Measurements from ENCODE around the gene LIMCH1.

Gene LIMCH1

DNA sequence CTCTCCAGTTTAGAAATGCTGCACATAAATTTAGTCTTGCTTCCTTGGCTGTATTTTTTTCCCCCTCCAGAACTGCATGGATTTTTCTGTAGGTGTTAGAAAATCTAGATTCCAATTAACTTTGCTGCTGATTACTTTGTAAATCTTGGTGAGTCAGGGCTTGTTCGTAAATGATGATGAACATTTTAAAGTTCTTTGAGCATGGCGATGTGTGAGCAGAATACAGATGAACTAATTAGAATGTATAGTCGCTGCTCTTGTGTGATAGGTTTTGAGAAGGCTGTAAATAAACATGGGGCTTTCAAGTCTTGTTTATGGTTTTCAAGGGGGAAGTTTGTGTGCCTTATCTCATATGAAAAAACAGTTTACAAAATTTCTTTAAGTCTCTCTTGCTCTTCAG lies 23.3 kb downstream of the LIMCH1 start:
- DNase-seq (ENCODE audit: low read depth, low spot score), result no peak

DNA sequence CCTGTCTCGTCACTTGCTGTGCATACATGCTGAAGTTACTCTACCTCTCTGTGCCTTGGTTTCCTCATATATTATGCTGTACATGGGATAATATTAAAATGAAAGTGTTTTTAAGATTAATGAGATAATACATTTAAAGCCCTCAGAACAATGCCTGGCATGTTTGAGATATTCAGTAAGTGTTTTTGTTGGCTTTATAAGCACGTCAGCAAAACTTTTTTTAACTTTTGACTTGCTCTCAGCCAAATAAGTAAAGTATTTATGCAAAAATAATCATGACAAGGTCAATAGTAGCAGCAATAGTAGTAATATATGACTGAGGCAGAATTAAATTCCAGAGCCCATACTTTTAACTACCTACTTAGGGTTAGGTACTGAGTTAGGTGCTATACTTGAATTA lies 29.2 kb downstream of the LIMCH1 start:
- DNase-seq (ENCODE audit: low read depth, low spot score), result no peak

DNA sequence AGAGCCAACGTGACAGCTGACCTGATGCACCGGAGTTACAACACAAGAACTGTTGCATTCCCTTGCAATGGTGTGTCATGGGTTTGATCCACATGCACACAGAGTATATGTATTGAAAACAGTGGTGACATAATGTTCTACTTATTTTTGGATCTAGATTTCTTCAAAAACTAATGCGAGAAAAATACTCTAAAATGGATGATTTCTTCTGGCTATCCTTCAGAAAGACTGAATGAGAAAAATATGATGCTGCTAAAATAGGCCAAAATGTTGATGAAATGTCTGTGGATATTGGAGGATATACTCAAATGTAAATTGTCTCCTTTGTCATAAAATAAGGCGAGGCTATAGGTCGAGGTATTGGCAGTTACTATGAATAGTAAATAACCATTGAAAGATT lies 30.4 kb downstream of the LIMCH1 start:
- no peak for DNase-seq (ENCODE audit: low read depth, low spot score)

DNA sequence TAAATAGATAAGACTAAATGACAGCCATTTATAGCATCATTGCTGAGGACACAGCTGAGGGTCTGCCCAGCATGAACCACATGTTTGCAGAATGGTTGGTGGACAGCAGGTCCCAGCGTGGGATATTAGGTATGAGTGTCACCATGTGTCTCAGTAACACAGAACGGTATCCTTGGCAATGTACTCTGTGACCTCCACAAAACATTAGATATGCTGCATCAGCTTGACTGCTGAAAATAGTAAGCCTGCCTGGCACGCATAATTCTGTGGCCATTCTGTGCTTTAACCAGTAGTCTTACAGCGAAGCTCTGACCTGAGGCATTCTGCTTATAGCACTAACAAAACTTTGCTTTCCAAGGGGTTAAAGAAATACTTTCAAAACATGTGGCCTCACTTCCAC lies 32.0 kb downstream of the LIMCH1 start:
- DNase-seq (ENCODE audit: low read depth, low spot score), result no peak

DNA sequence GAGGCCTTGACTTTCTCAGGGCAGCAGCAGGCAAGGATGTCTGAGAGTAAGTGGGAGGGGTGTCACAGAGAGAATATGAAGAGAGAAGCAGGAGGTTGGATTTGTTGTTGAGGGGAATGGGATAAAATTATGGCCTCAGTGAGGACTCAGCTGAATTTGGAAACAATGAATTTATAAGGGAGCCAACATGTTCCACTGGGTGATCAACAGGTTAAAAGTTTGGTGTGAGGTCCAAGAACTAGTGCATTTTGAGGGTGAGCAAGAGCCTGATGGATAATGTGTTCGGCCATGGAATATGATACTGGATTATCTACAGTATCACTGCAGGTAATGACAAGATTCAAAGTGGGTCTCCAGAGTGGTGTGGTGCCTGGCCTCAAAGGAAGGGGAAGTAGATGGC lies 33.5 kb downstream of the LIMCH1 start:
- no peak for DNase-seq (ENCODE audit: low read depth, low spot score)

DNA sequence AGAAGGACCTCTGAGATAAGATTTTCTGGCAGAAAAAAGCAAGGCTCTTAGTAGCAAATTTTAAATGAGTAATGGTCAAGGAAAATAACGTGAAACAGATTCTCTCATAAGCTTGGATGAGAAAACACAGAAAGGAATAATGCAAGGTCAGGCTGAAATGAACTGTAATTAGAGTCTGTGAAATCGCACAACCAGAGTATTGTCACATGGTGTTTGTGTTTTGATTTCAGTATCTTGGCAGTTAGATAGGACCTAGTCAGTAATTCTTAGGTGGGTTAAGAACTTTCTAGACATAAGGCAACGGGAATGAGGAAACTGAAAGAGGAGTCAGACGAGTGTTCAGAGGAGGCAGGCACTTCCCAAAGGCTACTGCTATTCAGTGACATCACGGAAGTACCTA lies 34.6 kb downstream of the LIMCH1 start:
- no peak for DNase-seq (ENCODE audit: low read depth, low spot score)

DNA sequence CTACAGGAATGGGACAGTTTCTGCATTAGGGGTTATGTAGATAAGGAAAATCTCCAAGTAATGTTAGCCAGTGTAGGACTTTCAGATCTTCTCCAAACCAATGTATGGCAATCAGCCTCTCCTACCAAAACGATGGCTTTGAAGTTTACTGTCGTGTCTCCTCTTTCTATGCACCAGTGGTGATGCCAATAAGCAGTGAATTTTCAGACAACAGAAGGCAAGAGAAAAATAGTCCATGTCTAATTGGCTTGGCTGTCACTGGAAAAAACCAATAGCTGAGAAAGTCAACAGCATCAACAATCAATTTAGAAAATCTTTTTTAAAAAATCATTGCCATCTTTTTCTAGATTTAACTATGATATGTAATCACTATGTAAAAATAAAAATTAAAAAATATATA lies 35.0 kb downstream of the LIMCH1 start:
- DNase-seq (ENCODE audit: low read depth, low spot score), result no peak

DNA sequence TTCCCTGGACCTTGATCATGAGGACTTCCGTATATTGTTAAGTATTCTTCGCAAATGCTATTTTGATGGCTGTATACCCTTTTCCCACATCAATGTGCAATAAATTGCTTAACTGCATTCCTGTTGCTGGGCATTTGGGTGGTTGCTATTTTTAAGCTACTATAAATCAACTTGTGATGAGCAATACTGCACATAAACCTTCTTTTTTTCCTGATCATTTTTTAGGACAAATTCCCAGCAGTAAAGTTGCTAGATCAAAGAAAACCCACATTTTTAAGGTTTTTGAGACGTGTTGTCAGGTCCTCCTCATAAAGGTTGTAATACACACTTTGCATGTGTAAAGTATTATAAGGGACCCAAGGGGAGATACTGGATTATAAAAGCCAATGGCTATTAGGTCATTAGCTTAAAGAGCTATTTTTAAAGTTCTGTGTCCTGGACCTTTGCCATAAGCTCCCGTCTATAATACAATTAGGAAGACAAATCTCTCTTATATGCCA lies 35.6 kb downstream of the LIMCH1 start:
- no peak for DNase-seq (ENCODE audit: low read depth, low spot score)

GRCh38 chr4:41575207-41575606 lies 37.2 kb downstream of the LIMCH1 start:
- no peak for DNase-seq (ENCODE audit: low read depth, low spot score)

DNA sequence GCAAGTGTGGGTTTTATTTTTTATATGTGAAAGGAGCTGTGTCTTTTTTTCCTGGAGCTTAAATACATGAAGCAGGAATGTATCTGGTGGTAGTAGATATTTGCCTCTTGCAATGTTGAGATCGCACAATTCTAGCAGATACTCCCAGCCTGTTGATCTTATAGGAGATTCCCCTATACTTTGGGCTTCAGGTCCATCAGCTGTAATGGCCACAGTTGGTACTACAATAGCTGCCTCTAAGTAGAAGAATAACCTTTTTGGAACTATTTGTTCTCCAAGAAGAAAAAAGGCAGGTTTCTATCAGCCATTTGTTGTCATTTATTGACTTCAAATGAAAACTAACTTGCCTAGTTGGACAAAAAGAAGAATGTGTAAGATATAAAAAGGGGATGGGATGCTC lies 37.7 kb downstream of the LIMCH1 start:
- no peak for DNase-seq (ENCODE audit: low read depth, low spot score)

DNA sequence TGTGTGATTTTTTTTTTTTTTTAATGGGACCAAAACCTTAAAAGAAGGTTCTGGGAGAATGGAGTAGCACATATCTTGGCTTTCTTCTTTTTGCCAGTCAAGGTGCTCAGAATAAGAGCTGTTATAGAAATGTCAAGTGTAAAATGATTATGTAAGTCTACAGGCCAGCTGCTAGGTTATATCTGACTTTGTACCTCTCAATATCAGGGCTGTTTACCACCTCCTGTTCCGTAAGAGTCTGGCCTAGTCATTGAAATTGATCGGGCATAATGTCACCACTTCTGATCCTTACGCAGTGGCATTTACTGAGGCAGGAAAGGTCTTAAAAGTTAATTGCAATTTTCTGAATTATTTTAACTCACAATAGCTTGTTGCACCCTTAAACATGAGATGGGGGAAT lies 41.1 kb downstream of the LIMCH1 start:
- no peak for DNase-seq (ENCODE audit: low read depth, low spot score)

DNA sequence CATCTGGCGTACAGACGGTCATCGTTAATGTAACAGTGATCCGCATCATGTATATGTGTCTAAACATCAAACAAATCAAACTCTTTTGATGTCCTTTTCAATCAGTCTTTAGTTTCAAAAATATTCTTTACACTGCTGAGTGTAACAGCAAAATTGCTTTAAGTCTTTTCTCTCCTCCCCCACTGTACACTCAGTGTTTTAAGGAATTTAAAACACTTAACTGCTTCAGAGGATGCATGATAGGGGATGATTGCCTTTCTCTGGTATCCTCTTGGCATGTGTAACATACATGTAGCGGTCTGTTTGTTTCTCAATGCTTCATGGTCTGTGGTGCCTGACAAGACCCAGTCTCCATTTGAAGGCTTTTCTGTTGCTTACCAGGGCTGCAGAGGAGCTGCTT lies 41.6 kb downstream of the LIMCH1 start:
- DNase-seq (ENCODE audit: low read depth, low spot score), result no peak

- DNase-seq (ENCODE audit: low read depth, low spot score), result no peak
Measured at GRCh38 chr4:41580007-41580406, 42.0 kb downstream of the LIMCH1 start.

- no peak for DNase-seq (ENCODE audit: low read depth, low spot score)
Measured at GRCh38 chr4:41586675-41587225, 48.8 kb downstream of the LIMCH1 start.

- no peak for DNase-seq (ENCODE audit: low read depth, low spot score)
Measured at GRCh38 chr4:41587286-41587685, 49.3 kb downstream of the LIMCH1 start.

DNA sequence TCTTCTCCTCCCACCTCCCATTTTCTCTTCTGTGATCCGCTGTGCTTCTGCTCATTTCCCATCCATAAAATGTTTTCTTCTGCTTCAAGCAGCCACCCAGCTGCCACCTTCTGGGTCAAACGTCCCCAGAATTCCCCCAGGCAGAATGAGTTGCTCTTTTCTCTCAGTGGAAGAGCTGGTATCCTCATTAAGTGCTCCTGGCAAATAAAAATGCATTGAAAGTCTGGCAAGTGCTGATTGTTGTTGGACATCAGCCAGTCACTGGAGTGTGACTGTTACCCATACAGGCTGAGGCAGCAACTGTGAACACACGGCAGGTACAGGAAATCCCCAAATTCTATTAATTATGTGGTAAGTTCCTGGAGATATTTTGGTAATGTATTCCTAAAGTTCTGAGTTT lies 52.6 kb downstream of the LIMCH1 start:
- no peak for DNase-seq (ENCODE audit: low read depth, low spot score)

- DNase-seq (ENCODE audit: low read depth, low spot score), result no peak
Measured at GRCh38 chr4:41594432-41594831, 56.5 kb downstream of the LIMCH1 start.

- no peak for DNase-seq (ENCODE audit: low read depth, low spot score)
Measured at GRCh38 chr4:41597494-41597893, 59.5 kb downstream of the LIMCH1 start.

DNA sequence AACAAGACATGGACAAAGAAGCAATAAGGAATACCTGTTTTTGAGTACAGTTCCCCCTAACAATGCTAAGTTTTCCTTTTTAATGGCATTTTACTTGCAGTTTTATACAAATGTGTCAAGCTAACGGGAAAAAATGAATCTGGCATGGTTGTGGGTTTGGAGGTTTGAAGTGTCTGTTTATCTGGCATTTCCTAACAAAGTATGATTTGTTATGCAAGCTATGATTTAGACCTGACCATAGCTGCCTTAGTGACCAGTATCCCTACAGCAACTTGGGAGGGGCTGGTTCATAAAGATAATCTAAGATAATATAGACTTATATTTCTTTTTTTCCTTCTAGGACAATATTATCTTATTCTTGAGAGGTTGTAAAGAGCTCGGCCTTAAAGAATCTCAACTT lies 60.6 kb downstream of the LIMCH1 start:
- DNase-seq (ENCODE audit: low read depth, low spot score), result no peak

GRCh38 chr4:41599192-41599786 lies 61.3 kb downstream of the LIMCH1 start:
- no peak for DNase-seq (ENCODE audit: low read depth, low spot score)

DNA sequence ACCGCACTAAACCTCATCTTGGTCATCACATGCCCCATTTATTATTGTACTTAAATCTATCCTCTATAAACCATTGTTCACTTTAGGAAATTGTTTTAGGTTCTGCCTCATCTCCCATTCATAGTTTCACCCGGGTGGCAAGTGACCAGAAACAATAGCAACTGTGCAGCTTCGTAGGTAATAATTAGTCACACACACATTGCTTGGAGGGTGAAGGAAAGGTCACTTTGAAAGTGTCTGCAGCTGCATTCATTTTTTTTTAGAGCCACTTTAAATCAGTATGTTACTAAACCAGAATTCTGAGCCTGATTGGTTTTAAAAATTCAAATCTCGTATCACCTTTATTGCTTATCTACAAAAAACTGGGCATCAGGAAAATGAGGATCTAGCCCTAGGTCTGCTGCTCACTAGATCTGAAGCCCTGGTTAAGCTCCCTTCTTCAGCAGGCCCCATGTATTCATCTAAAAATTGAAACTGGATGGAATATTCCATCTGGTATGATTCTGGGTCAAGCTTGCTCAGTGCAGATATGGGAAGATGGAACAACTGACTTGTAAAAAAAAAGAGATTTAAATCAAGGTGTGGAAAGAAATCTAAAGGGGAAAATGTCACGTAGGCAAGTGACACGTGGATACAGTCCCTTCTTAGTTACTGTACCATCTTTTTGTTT lies 62.4 kb downstream of the LIMCH1 start:
- DNase-seq (ENCODE audit: low read depth, low spot score), result no peak

DNA sequence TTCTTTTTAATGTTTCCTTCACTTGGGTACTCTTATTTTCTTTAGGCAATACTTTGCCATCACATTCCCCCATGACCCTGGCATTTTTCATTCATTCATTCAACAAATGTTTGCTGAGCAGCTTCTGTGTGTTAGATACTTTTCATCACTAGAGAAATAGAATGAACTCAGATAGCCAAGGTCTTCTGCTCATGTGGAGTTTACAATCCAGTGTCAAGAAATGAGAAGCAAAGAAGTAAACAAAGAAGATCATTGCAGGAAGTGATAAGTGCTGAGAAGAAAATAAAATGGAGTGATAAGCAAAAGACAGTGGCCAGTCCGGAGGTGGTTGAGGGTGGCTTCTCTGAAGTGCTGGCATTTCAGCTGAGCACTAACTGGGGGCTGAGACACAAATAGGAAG lies 63.1 kb downstream of the LIMCH1 start:
- DNase-seq (ENCODE audit: low read depth, low spot score), result no peak

DNA sequence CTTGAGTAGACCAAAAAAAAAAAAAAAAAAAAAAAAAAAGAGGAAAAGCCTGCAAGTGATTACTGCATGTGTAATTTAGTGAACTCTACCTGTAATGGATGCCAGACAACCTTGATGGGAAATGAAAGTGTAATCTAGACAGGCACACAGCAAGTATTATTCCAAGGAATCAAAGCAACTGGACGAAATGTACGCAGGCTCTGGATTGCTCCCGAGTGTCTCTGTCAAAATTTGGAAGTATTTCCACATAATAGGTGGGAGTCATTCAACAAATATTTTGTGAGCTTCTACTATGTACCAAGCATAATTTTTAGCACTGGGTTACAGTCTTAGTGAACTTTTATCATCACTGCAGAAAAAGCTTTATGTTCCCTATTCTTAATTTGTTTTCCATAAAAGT lies 64.2 kb downstream of the LIMCH1 start:
- DNase-seq (ENCODE audit: low read depth, low spot score), result no peak

All from activated naive CD8-positive, alpha-beta T cell treated with anti-CD3 and anti-CD28 coated beads, Interleukin-2, amount 50 U/mL, for 16 hours (primary cell).